ENCODE measurements around the gene BLTP2. TPM values are rescaled to one million over a fixed set of nuclear protein-coding genes. Genes with fewer than 3 reads are reported as not detected.

BLTP2 gene
- total RNA-seq, 4 donors from 2014 or later: 95.1 to 133 (median 111) TPM

- peak; percentile 84 to 90 for DNase-seq (ENCODE audit: low spot score in 2 of 2)
- TF ChIP-seq EP300 (IDR thresholded peaks at IDR 0.05) (peak in 1 of 2 donors; percentile 93), POLR2A (IDR thresholded peaks at IDR 0.05) (peak; percentile 59 to 90), CTCF (IDR thresholded peaks at IDR 0.05) (no peak)
- Histone ChIP-seq H3K27me3 (no peaks in the 10 kb centered on the region), H3K4me1 (peaks cover 0 to 19% (median 12%) of the 10 kb centered on the region in 4 donors), H3K4me3 (peak within 1 kb of the TSS; percentile 56 to 68 (median 66)), H3K9me3 (no peaks in the 10 kb centered on the region), H3K27ac (peak within 1 kb of the TSS; percentile 77 to 96 (median 92)), H3K36me3 (no peaks in the 10 kb centered on the region)
- 0 to 2% methylated on average over 23 to 38 of the region's 44 CpGs for WGBS, 2 donors
These were observed 46.1 kb downstream of the BLTP2 start, which contains the start of gene SPAG5 for GRCh38 chr17:28598799-28599310. Gene SPAG5, minus strand, starts transcription at chr17:28599025. Its CDS starts 79 bp downstream, at chr17:28598946.

GRCh38 chr17:28598389-28598788 lies 46.6 kb downstream of the BLTP2 start:
- H3K4me3 ChIP-seq: peak overlapping the region; percentile 56 to 68 (median 66)
- WGBS, 2 donors: 3% methylated on average over 16 to 17 of the region's 17 CpGs
- no peaks in the 10 kb centered on the region for H3K9me3 ChIP-seq
- H3K27ac ChIP-seq: peak overlapping the region in 3 of 4 donors; percentile 77 to 96 (median 91)
- H3K4me1 ChIP-seq: peaks cover 0 to 19% (median 12%) of the 10 kb centered on the region in 4 donors
- peaks cover 0 to under 1% (median 0%) of the 10 kb centered on the region in 3 donors for H3K36me3 ChIP-seq
- no peak for TF ChIP-seq EP300 (IDR thresholded peaks at IDR 0.05)
- no peak for TF ChIP-seq CTCF (IDR thresholded peaks at IDR 0.05)
- TF ChIP-seq POLR2A (IDR thresholded peaks at IDR 0.05): no peak
- no peaks in the 10 kb centered on the region for H3K27me3 ChIP-seq
- DNase-seq (ENCODE audit: low spot score in 2 of 2): no peak

- peak overlapping the region in 1 of 4 donors; percentile 67 for H3K4me3 ChIP-seq
- no peak overlapping the region for H3K27ac ChIP-seq
- no peaks in the 10 kb centered on the region for H3K9me3 ChIP-seq
- H3K4me1 ChIP-seq: peaks cover 0 to 19% (median 12%) of the 10 kb centered on the region in 4 donors
- peaks cover 0 to 7% (median 0%) of the 10 kb centered on the region in 3 donors for H3K36me3 ChIP-seq
- no peak for DNase-seq (ENCODE audit: low spot score in 2 of 2)
- 34 to 35% methylated on average over 5 of the region's 5 CpGs for WGBS, 2 donors
- H3K27me3 ChIP-seq: no peaks in the 10 kb centered on the region
- TF ChIP-seq CTCF (IDR thresholded peaks at IDR 0.05) (no peak), POLR2A (IDR thresholded peaks at IDR 0.05) (no peak), EP300 (IDR thresholded peaks at IDR 0.05) (no peak)
These were observed 47.2 kb downstream of the BLTP2 start for GRCh38 chr17:28597606-28598383.

Other genes starting within 250 kb of the BLTP2 start
- gene SLC46A1, start 238.9 kb downstream of the BLTP2 start, total RNA-seq: 10 to 100 TPM in 1 of 4 donors, 1 to 10 TPM in 3; 5.0 to 10.8 (median 6.4) TPM
- not detected for gene SLC13A2, start 171.5 kb downstream of the BLTP2 start, total RNA-seq
- gene FOXN1, start 138.8 kb downstream of the BLTP2 start, total RNA-seq: not detected
- gene UNC119, start 92.5 kb downstream of the BLTP2 start, total RNA-seq: 10 to 100 TPM; 20.5 to 30.0 (median 22.4) TPM
- 10 to 100 TPM; 62.2 to 82.4 (median 73.2) TPM for gene PIGS, start 73.6 kb downstream of the BLTP2 start, total RNA-seq
- 100 to 1,000 TPM in 3 of 4 donors, 10 to 100 TPM in 1; 46.2 to 222 (median 141) TPM for gene ALDOC, start 68.3 kb downstream of the BLTP2 start, total RNA-seq
- 10 to 100 TPM in 1 of 4 donors, 1 to 10 TPM in 3; 5.7 to 11.4 (median 7.6) TPM for gene SPAG5, start 46.1 kb downstream of the BLTP2 start, total RNA-seq
- 10 to 100 TPM in 3 of 4 donors, 1 to 10 TPM in 1; 5.7 to 34.5 (median 16.2) TPM for gene RSKR, start 31.0 kb downstream of the BLTP2 start, total RNA-seq
- gene SDF2, start 16.7 kb upstream of the BLTP2 start, total RNA-seq: 10 to 100 TPM; 26.7 to 45.3 (median 32.4) TPM
- 100 to 1,000 TPM in 1 of 4 donors, 10 to 100 TPM in 3; 56.4 to 101 (median 66.6) TPM for gene SUPT6H, start 17.0 kb upstream of the BLTP2 start, total RNA-seq
- gene PROCA1, start 66.7 kb upstream of the BLTP2 start, total RNA-seq: 1 to 10 TPM; 2.1 to 6.3 (median 4.6) TPM
- gene RAB34, start 72.7 kb upstream of the BLTP2 start, total RNA-seq: 100 to 1,000 TPM; 189 to 298 (median 196) TPM
- gene RPL23A, start 74.8 kb upstream of the BLTP2 start, total RNA-seq: 100 to 1,000 TPM; 431 to 573 (median 517) TPM
- gene TLCD1, start 81.1 kb upstream of the BLTP2 start, total RNA-seq: 1 to 10 TPM in 1 of 4 donors, under 1 TPM in 1, not detected in 2; 0.44 to 1.2 TPM
- gene NEK8, start 83.6 kb upstream of the BLTP2 start, total RNA-seq: 1 to 10 TPM; 2.8 to 6.0 (median 3.5) TPM
- 10 to 100 TPM; 18.4 to 42.8 (median 30.0) TPM for gene TRAF4, start 98.9 kb upstream of the BLTP2 start, total RNA-seq
- 10 to 100 TPM in 2 of 4 donors, 1 to 10 TPM in 2; 6.1 to 17.1 (median 11.4) TPM for gene FAM222B, start 197.6 kb upstream of the BLTP2 start, total RNA-seq
- 10 to 100 TPM; 26.4 to 52.8 (median 36.2) TPM for gene ERAL1, start 209.9 kb upstream of the BLTP2 start, total RNA-seq